Epithelial cell of esophagus (primary cell): ENCODE measurements around the gene LRRC4C.
A peak's percentile ranks its signal among the peaks of the same experiment; 100 is the strongest.

Experiments used
- DNase-seq: peaks from one replicate; pipeline ENCODE4 v3.0.0; 2010; ENCODE audit warnings: low read depth
- H3K4me3 ChIP-seq: 2 replicates; pipeline ENCODE4 v1.5.1; 2011; ENCODE audit warnings: mild to moderate bottlenecking, low read length, control low read depth
- TF ChIP-seq, protein P1 (sequence below): IDR thresholded peaks from 2 replicates; pipeline ENCODE4 v1.5.1; 2011; ENCODE audit warnings: low read depth, mild to moderate bottlenecking, low read length, control low read depth, inconsistent platforms; ENCODE audit not compliant: insufficient read depth; ENCODE audit errors: missing control alignments

Gene LRRC4C

DNA sequence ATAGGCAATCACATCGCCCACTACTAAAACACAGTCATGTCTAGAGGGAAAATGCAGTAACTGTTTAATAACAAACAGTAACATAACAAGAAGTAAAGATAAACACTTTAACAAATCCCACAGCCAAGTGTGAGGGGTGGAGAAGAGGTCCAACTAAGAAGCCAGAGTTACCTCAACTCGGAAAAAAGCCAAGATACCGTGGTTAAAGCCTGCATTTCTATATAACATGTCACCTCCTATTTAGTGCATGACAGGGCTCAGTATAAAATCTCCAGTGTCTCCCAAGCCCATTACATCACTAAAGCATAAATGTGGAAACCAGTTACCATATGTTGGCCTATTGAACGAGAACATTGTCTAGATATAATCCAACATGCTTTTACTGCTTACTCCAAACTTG is 281.7 kb downstream of the LRRC4C start:
- H3K4me3 ChIP-seq, result no peak overlapping the region
- DNase-seq, result no peak
- TF ChIP-seq, protein P1, sequence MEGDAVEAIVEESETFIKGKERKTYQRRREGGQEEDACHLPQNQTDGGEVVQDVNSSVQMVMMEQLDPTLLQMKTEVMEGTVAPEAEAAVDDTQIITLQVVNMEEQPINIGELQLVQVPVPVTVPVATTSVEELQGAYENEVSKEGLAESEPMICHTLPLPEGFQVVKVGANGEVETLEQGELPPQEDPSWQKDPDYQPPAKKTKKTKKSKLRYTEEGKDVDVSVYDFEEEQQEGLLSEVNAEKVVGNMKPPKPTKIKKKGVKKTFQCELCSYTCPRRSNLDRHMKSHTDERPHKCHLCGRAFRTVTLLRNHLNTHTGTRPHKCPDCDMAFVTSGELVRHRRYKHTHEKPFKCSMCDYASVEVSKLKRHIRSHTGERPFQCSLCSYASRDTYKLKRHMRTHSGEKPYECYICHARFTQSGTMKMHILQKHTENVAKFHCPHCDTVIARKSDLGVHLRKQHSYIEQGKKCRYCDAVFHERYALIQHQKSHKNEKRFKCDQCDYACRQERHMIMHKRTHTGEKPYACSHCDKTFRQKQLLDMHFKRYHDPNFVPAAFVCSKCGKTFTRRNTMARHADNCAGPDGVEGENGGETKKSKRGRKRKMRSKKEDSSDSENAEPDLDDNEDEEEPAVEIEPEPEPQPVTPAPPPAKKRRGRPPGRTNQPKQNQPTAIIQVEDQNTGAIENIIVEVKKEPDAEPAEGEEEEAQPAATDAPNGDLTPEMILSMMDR, result no peak

DNA sequence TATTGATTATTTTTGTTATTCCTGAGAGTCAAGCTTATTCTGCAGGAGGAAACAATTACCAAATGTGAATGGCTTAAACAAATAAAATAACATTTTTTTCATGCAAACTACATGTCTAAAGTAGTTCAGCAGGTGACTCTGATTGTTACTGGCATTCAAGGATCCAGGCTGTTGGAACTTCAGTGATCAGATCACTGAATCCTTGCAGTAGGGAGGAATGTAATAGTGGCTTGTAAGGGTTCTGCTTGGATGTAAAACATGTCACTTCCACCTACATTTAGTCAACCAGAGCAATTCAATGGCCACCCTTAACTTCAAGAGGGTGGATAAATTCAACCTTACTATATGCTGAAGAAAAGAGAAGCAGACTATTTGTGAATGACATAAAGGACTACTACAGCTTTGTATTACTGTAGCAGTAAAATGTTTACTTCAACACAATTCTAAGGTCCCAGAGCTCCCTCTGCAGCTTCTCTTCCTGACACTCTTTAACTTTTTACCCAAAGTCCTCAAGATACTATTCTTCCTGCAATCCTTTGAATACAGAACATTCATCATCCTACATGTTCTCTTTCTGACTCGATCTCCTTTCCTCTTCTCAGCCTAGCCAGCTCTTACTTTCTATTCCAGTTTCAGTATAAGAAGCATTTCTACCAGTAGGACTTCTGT is 284.0 kb downstream of the LRRC4C start:
- peak; percentile 37 for DNase-seq
- H3K4me3 ChIP-seq, result no peak overlapping the region
- TF ChIP-seq, protein P1, result peak; percentile 40

DNA sequence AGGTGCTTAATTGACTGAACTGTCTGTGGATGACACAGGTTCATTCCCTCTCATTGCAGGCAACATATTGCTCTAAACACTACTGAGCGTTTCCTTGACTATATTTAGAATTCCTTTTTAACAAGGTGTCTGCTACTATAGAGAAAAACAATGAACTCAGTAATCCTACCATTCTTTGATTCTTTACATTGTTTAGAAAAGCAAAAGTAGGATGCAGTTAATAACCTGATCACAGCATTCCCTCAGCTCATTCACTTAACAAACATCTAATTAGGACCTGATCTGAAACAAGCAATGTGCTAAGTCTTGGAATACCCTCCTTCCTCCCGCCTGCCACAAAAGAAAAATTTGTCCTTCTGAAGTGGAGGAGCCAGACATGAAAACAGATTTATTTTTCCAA is 313.1 kb downstream of the LRRC4C start:
- no peak for DNase-seq
- TF ChIP-seq, protein P1, result no peak
- H3K4me3 ChIP-seq, result no peak overlapping the region

DNA sequence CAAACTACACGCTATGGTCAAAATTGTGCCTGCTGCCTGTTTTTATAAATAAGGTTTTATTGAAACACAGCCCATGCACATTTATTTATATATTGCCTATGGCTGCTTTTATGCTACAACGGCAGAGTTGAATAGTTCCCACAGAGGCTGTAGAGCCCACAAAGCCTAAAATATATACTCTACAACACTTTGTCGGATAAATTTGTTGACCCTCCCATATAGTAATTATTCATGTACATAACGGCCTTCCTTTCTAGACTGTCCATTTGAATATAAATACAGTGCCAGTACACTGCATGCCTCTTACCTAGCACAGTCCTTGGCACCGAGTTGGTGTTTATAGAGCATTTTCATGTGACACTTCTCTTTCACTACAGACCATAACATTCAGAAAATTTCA is 314.0 kb downstream of the LRRC4C start:
- TF ChIP-seq, protein P1, result no peak
- DNase-seq, result no peak
- H3K4me3 ChIP-seq, result no peak overlapping the region

DNA sequence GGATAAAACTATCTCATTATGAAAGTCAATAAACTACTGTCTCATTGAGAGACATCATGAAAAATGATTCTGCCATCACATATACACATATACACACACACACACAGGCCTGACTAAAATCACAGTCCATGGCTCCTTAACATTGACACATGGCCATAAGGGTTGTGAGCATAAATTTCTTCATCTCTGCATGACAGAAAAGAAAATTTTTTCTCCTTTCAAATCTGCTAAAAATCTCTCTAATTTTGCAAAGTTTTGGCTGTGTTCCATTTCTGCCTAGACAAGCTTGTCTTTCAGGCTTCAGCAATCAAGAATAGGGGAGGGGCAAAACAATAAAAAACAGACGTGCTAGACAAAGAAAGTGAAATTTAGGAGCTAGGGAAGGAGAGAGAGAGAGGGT is 324.5 kb downstream of the LRRC4C start:
- H3K4me3 ChIP-seq, result no peak overlapping the region
- TF ChIP-seq, protein P1, result no peak
- DNase-seq, result no peak

DNA sequence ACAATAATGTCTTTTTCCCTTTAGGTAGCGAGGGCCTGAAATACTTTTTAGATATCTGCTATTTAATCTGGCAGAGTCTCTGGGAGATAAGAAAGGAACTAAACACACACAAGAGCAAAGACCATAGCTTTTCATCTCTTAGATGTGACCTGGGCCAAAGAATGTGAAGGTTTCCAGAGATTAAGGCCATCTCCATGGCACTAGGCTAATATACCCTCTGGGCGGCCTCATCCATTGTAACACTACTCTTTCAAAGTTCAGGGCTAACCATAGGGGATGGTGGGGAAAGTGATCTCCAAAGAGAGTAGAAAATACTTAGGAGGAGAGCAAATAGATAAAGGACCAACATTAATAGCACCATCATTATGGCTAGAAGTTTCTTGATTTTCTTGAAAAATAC is 326.4 kb downstream of the LRRC4C start:
- TF ChIP-seq, protein P1, result no peak
- DNase-seq, result no peak
- no peak overlapping the region for H3K4me3 ChIP-seq

DNA sequence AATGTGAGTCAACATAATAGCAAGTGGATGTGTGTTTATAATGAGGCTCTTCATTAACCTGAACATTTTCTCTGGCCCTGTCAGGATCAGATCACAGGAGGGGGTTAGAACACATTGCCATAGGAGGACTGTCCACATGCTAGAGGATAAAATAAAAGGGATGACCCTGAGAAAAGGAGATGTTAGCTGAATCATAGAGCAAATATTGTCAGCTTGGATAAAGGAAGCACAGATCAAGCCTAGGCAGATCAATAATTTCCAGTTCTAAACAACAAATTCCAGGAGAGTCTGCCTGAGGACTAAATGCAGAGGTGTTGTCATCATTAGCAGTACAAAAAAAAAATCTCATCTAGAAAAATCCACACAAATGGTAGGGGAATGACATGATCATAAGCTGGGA is 337.9 kb downstream of the LRRC4C start:
- DNase-seq, result no peak
- TF ChIP-seq, protein P1, result no peak
- no peak overlapping the region for H3K4me3 ChIP-seq
